ENCODE results near the gene PDIA6.

DNA sequence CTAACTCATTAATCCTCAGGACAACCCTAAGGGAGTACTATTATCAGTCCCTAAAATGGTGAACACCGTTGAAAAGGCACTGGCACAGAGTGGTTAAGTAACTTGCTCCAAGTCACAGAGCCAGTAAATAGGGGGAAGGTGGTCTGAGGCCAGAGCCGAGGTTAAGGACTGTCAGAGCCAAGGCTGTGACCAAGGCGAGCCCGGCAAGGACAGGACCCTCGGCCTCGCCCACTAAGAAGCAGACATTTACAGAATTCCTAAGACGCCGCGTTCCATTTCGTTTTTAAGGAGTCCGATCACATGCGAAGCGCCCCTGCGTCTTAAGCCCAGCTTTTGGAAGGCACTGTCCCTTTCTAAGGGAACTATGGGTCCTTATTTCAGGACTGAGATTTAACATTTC, 1.1 kb downstream of the PDIA6 start:
- TF ChIP-seq, protein P1, sequence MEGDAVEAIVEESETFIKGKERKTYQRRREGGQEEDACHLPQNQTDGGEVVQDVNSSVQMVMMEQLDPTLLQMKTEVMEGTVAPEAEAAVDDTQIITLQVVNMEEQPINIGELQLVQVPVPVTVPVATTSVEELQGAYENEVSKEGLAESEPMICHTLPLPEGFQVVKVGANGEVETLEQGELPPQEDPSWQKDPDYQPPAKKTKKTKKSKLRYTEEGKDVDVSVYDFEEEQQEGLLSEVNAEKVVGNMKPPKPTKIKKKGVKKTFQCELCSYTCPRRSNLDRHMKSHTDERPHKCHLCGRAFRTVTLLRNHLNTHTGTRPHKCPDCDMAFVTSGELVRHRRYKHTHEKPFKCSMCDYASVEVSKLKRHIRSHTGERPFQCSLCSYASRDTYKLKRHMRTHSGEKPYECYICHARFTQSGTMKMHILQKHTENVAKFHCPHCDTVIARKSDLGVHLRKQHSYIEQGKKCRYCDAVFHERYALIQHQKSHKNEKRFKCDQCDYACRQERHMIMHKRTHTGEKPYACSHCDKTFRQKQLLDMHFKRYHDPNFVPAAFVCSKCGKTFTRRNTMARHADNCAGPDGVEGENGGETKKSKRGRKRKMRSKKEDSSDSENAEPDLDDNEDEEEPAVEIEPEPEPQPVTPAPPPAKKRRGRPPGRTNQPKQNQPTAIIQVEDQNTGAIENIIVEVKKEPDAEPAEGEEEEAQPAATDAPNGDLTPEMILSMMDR (IDR thresholded peaks at IDR 0.05; ENCODE audit: low read depth, low read length): no peak
- no peak for TF ChIP-seq EZH2phosphoT487 (IDR thresholded peaks at IDR 0.05; ENCODE audit: low read depth)

All from OCI-LY3 (cell line).